HepG2 (cell line): Measurements from ENCODE around the gene CACNA1C. TPM values are rescaled to one million over a fixed set of nuclear protein-coding genes. Genes with fewer than 3 reads are reported as not detected.

Experiments
- ATAC-seq: fragments of 200-7000 bp; cut with Tn5 transposase; 3 replicates; pipeline ENCODE4 v1.9.1; 2020; ENCODE audit warnings: mild to moderate bottlenecking, moderate library complexity
- BruUV-seq: library from RNA; stranded (reverse); fragments of 400-500 nt; replicated peaks from 2 replicates; lab custom pipeline; 2021; lab: Mats Ljungman, UMichigan
- CTCF ChIA-PET: fragments of 300-600 bp; formaldehyde crosslinking; extraction: SDS; loops from one replicate; lab custom pipeline; 2021; ENCODE audit warnings: low total read pairs, inconsistent platforms, low intra/inter-chr PET ratio; lab: Yijun Ruan, JAX
- POLR2A ChIA-PET: fragments of 350-600 bp; sonication (Branson Sonifier 250); formaldehyde crosslinking; loops from one replicate; lab custom pipeline; 2020; ENCODE audit warnings: antibody characterized with exemption, inconsistent platforms; lab: Yijun Ruan, JAX
- DNase-seq: peaks from one replicate; pipeline ENCODE4 v3.0.0-alpha.2; 2015; ENCODE audit warnings: low spot score
- FAIRE-seq: peaks from 3 replicates; lab custom pipeline; 2011; peaks lifted over from hg19 to GRCh38; lab: Jason Lieb, UNC
- H2AFZ ChIP-seq: one replicate; pipeline ENCODE4 v1.6.1; 2011; ENCODE audit warnings: low read length, inconsistent platforms
- H3K27ac ChIP-seq: fragments of 300-600 bp; 3 replicates; pipeline ENCODE4 v1.8.0; 2011; ENCODE audit warnings: mixed run types, mild to moderate bottlenecking, mixed read lengths, low read length, inconsistent platforms; ENCODE audit not compliant: insufficient read depth; ENCODE audit errors: extremely low read length
- H3K27me3 ChIP-seq, 2 experiments: fragments of 200-600 bp in 1 of 2; 2 replicates in 1 of 2; 3 replicates in 1 of 2; pipeline versions ENCODE4 v1.6.0 to v1.8.0; 2011; ENCODE audit warnings: low read length in 2 of 2, mild to moderate bottlenecking in 2 of 2, moderate library complexity in 2 of 2, inconsistent platforms in 1 of 2; ENCODE audit not compliant: insufficient read depth in 2 of 2, control insufficient read depth in 1 of 2
- H3K36me3 ChIP-seq, 2 experiments: fragments of 200-600 bp in 1 of 2; replicated peaks in 1 of 2; 2 replicates in 1 of 2; 3 replicates in 1 of 2; pipeline versions ENCODE4 v1.5.1 to v1.8.0; 2011; ENCODE audit warnings: low read length in 2 of 2, inconsistent platforms in 1 of 2; ENCODE audit not compliant: insufficient read depth in 2 of 2, control insufficient read depth in 1 of 2
- H3K4me1 ChIP-seq: 2 replicates; pipeline ENCODE4 v1.5.1; 2012; ENCODE audit warnings: low read length, inconsistent platforms; ENCODE audit not compliant: insufficient read depth
- H3K4me2 ChIP-seq: 2 replicates; pipeline ENCODE4 v1.6.0; 2011; ENCODE audit warnings: low read depth, low read length, inconsistent platforms
- H3K4me3 ChIP-seq, 3 experiments: fragments of 200-600 bp in 1 of 3; sonication (generic), shearing (Covaris generic) in 1 of 3; replicated peaks in 1 of 3; 2 replicates each; pipeline ENCODE4 v1.5.1; 2011 to 2016; ENCODE audit warnings: low read length in 3 of 3, inconsistent platforms in 2 of 3, low read depth in 2 of 3, mild to moderate bottlenecking in 2 of 3, control low read depth in 1 of 3, mixed read lengths in 1 of 3; ENCODE audit not compliant: insufficient read depth in 1 of 3
- H3K79me2 ChIP-seq: one replicate; pipeline ENCODE4 v1.6.1; 2011; ENCODE audit warnings: low read length, inconsistent platforms; ENCODE audit not compliant: insufficient read depth
- H3K9ac ChIP-seq: 2 replicates; pipeline ENCODE4 v1.6.0; 2011; ENCODE audit warnings: mild to moderate bottlenecking, low read depth, low read length, inconsistent platforms; ENCODE audit not compliant: insufficient read depth
- H3K9me3 ChIP-seq: 2 replicates; pipeline ENCODE4 v1.5.1; 2012; ENCODE audit warnings: mild to moderate bottlenecking, low read length
- H4K20me1 ChIP-seq: 2 replicates; pipeline ENCODE4 v1.6.0; 2011; ENCODE audit warnings: inconsistent platforms, mild to moderate bottlenecking, low read length, moderate library complexity; ENCODE audit not compliant: insufficient read depth
- DBP ChIP-seq: sonication (generic); formaldehyde crosslinking; IDR thresholded peaks from 2 replicates; pipeline ENCODE4 v1.4.0; 2020; ENCODE audit warnings: missing genetic modification reagents; ENCODE audit errors: not compliant biosample characterization
- EED ChIP-seq: sonication (generic); formaldehyde crosslinking; IDR thresholded peaks from 2 replicates; pipeline ENCODE4 v1.5.0; 2020; ENCODE audit warnings: mild to moderate bottlenecking, missing genetic modification reagents
- FOXM1 ChIP-seq: sonication (generic); formaldehyde crosslinking; IDR thresholded peaks from 2 replicates; pipeline ENCODE4 v1.5.0; 2020; ENCODE audit warnings: missing genetic modification reagents
- IKZF1 ChIP-seq: fragments of 450-650 bp; IDR thresholded peaks from 2 replicates; pipeline ENCODE4 v1.7.1; 2016
- KLF9 ChIP-seq: IDR thresholded peaks from 2 replicates; pipeline ENCODE4 v1.6.1; 2016; ENCODE audit warnings: low read depth
- KMT2A ChIP-seq: sonication (generic); formaldehyde crosslinking; IDR thresholded peaks from 2 replicates; pipeline ENCODE4 v1.4.0; 2020; ENCODE audit warnings: missing genetic modification reagents
- NFKB2 ChIP-seq: sonication (generic); formaldehyde crosslinking; IDR thresholded peaks from 2 replicates; pipeline ENCODE4 v1.4.0; 2020; ENCODE audit warnings: missing genetic modification reagents, borderline replicate concordance
- POLR2A ChIP-seq, 2 experiments: IDR thresholded peaks; 2 replicates each; pipeline ENCODE4 v1.6.1; 2011; ENCODE audit warnings: low read depth in 2 of 2, low read length in 2 of 2, mild to moderate bottlenecking in 1 of 2, moderate library complexity in 1 of 2; ENCODE audit not compliant: insufficient read depth in 1 of 2
- THYN1 ChIP-seq: sonication (generic); formaldehyde crosslinking; IDR thresholded peaks from 2 replicates; pipeline ENCODE4 v1.8.1; 2023; ENCODE audit warnings: low read depth, mild to moderate bottlenecking, moderate library complexity, missing genetic modification reagents, borderline replicate concordance
- ZNF10 ChIP-seq: sonication (generic); formaldehyde crosslinking; IDR thresholded peaks from 2 replicates; pipeline ENCODE4 v1.4.0; 2020; ENCODE audit warnings: mild to moderate bottlenecking, low read depth, missing genetic modification reagents, borderline replicate concordance
- ZNF468 ChIP-seq: sonication (generic); formaldehyde crosslinking; IDR thresholded peaks from 2 replicates; pipeline ENCODE4 v1.8.0; 2022; ENCODE audit warnings: mild to moderate bottlenecking, moderate library complexity, missing genetic modification reagents
- ZNF569 ChIP-seq: sonication (generic); formaldehyde crosslinking; IDR thresholded peaks from 2 replicates; pipeline ENCODE4 v1.5.0; 2020; ENCODE audit warnings: mild to moderate bottlenecking, missing genetic modification reagents, moderate library complexity, borderline replicate concordance
- ZNF691 ChIP-seq: sonication (generic); formaldehyde crosslinking; IDR thresholded peaks from 2 replicates; pipeline ENCODE4 v1.4.0; 2020; ENCODE audit warnings: missing genetic modification reagents, low read depth, mild to moderate bottlenecking, borderline replicate concordance
- WGBS: methylation state at CpG from one replicate; pipeline ENCODE4 v1.1.6; 2017; ENCODE audit warnings: low lambda C conversion rate; 5-methylcytosine and 5-hydroxymethylcytosine counted together
- in situ Hi-C: cut with HindIII; loops from 2 replicates; pipeline ENCODE4 v1.10.0; 2017; ENCODE audit warnings: low pct_unique_long_range_greater_than_20kb; ENCODE audit not compliant: extremely low pct_ligation_motif_present
- intact Hi-C: fragments of 100-400 bp; cut with micrococcal nuclease; formaldehyde crosslinking; loops from one replicate; pipeline ENCODE4 v1.10.0; 2022; ENCODE audit not compliant: unreplicated experiment
- polyA plus RNA-seq, 8 experiments: library from polyadenylated mRNA; depleted of rRNA in 3 of 8; stranded (reverse) in 7 of 8; unstranded in 1 of 8; fragments of >200 nt; fragmentation: Illumina TruSeq in 4 of 8; extraction: Trizol in 4 of 8; gene quantifications; 2 replicates each; pipeline versions ENCODE4 v1.2.1 to v1.2.3, GENCODE V29; 2011 to 2016; ENCODE audit warnings: low read depth in 4 of 8, missing spikeins in 1 of 8, mixed read lengths in 1 of 8; ENCODE audit not compliant: insufficient read depth in 1 of 8
- total RNA-seq, 5 experiments: library from RNA; depleted of rRNA; stranded (reverse); fragments of >200 nt; fragmentation: Illumina TruSeq; extraction: Trizol; gene quantifications; 2 replicates each; pipeline ENCODE4 v1.2.3, GENCODE V29; 2016; ENCODE audit warnings: low read depth in 1 of 5

The CACNA1C gene
- total and polyA plus RNA-seq, 2 of the 13 experiments (the other 11 are each of a cell fraction or from before 2014, with no cell fraction given) = not detected

- no peak for TF ChIP-seq POLR2A (IDR thresholded peaks at IDR 0.05; ENCODE audit: insufficient read depth in 1 of 2, low read depth in 2 of 2, low read length in 2 of 2)
- no peak for TF ChIP-seq FOXM1 (CRISPR knock-in tag)
- TF ChIP-seq, all 625 proteins: peak for 0
- H3K4me2 ChIP-seq = no peak overlapping the region
- 69% methylated on average over 5 of the region's 5 CpGs for WGBS
- H4K20me1 ChIP-seq = no peaks in the 10 kb centered on the region
- H2AFZ ChIP-seq = no peak overlapping the region
- no peaks in the 10 kb centered on the region for H3K79me2 ChIP-seq
- no peak overlapping the region for H3K9ac ChIP-seq
- ATAC-seq = no peak
- FAIRE-seq = no peak
- CTCF ChIA-PET = no interaction called here
- no peaks in the 10 kb centered on the region for H3K4me1 ChIP-seq
- peaks cover 3 to 23% of the 10 kb centered on the region in 2 experiments; a peak in 4 of 5 replicates for H3K27me3 ChIP-seq
- DNase-seq = no peak
- intact Hi-C loops = no loop called here
- in situ Hi-C loops = no loop called here
- no TSS peak for BruUV-seq
- no peaks in the 10 kb centered on the region for H3K9me3 ChIP-seq
- H3K36me3 ChIP-seq = no peaks in the 10 kb centered on the region
- H3K4me3 ChIP-seq = no peak overlapping the region
- POLR2A ChIA-PET = no interaction called here
- no peak overlapping the region for H3K27ac ChIP-seq
These were observed 98.6 kb downstream of the CACNA1C start for GRCh38 chr12:2151391-2151790.

GRCh38 chr12:2152134-2152533 is 99.3 kb downstream of the CACNA1C start:
- no peaks in the 10 kb centered on the region for H3K4me1 ChIP-seq
- intact Hi-C loops = no loop called here

More at GRCh38 chr12:2152134-2152533, 99.3 kb downstream of the CACNA1C start:
- in situ Hi-C loops = no loop called here
- no peak overlapping the region for H2AFZ ChIP-seq
- no peak overlapping the region for H3K4me3 ChIP-seq
- ChIA-PET CTCF (no interaction called here), POLR2A (no interaction called here)
- no peaks in the 10 kb centered on the region for H3K36me3 ChIP-seq
- no peaks in the 10 kb centered on the region for H3K9me3 ChIP-seq
- no peak overlapping the region for H3K27ac ChIP-seq
- H3K9ac ChIP-seq = no peak overlapping the region
- WGBS = 42% methylated on average over 5 of the region's 5 CpGs
- TF ChIP-seq DBP (CRISPR knock-in tag) = no peak
- no peak for TF ChIP-seq ZNF569 (CRISPR knock-in tag)
- no peak for TF ChIP-seq KLF9 (CRISPR knock-in tag)
- TF ChIP-seq NFKB2 = no peak
- no peak for TF ChIP-seq ZNF10 (CRISPR knock-in tag)
- no peak for TF ChIP-seq THYN1 (CRISPR knock-in tag)
- no peak for TF ChIP-seq ZNF691 (CRISPR knock-in tag)
- TF ChIP-seq EED = no peak
- TF ChIP-seq ZNF468 (CRISPR knock-in tag) = no peak
- TF ChIP-seq IKZF1 = no peak
- TF ChIP-seq KMT2A (CRISPR knock-in tag) = no peak
- no TSS peak for BruUV-seq
- H4K20me1 ChIP-seq = no peaks in the 10 kb centered on the region
- ATAC-seq = no peak
- no peaks in the 10 kb centered on the region for H3K79me2 ChIP-seq
- H3K4me2 ChIP-seq = no peak overlapping the region
- FAIRE-seq = no peak
- H3K27me3 ChIP-seq = peaks cover 5 to 27% of the 10 kb centered on the region in 2 experiments; a peak in 4 of 5 replicates
- DNase-seq = no peak
